Endodermal cell (in vitro differentiated cells): ENCODE data around the gene ORMDL1. TPM values are rescaled to one million over a fixed set of nuclear protein-coding genes. Genes with fewer than 3 reads are reported as not detected.

ENCODE experiments used
- DNase-seq: peaks from one replicate; pipeline ENCODE4 v3.0.0-alpha.2; 2017
- H3K27ac ChIP-seq: 2 replicates; pipeline ENCODE4 v1.5.1; 2013; ENCODE audit warnings: mild to moderate bottlenecking, low read depth, low read length, moderate library complexity
- H3K27me3 ChIP-seq: 2 replicates; pipeline ENCODE4 v1.6.1; 2013; ENCODE audit warnings: mild to moderate bottlenecking, low read length, moderate library complexity; ENCODE audit not compliant: insufficient read depth, control insufficient read depth, poor library complexity, severe bottlenecking
- H3K36me3 ChIP-seq: 2 replicates; pipeline ENCODE4 v1.7.0; 2013; ENCODE audit warnings: mild to moderate bottlenecking, low read length, moderate library complexity; ENCODE audit not compliant: control insufficient read depth, insufficient read depth
- H3K4me1 ChIP-seq: one replicate; pipeline ENCODE4 v1.7.0; 2013; ENCODE audit warnings: low read length; ENCODE audit not compliant: control insufficient read depth, insufficient read depth
- H3K4me3 ChIP-seq: 2 replicates; pipeline ENCODE4 v1.5.1; 2013; ENCODE audit warnings: mild to moderate bottlenecking, low read length, moderate library complexity
- H3K9ac ChIP-seq: 2 replicates; pipeline ENCODE4 v1.6.1; 2013; ENCODE audit warnings: mild to moderate bottlenecking, low read length, moderate library complexity; ENCODE audit not compliant: poor library complexity, severe bottlenecking; ENCODE audit errors: extremely low read depth
- H3K9me3 ChIP-seq: 2 replicates; pipeline ENCODE4 v1.6.1; 2013; ENCODE audit warnings: mild to moderate bottlenecking, low read length, moderate library complexity; ENCODE audit not compliant: control insufficient read depth
- H3K27ac Mint-ChIP-seq: 2 replicates; pipeline ENCODE4 v1.8.0; 2020; ENCODE audit warnings: mixed read lengths
- H3K27me3 Mint-ChIP-seq: 2 replicates; pipeline ENCODE4 v1.8.0; 2021; ENCODE audit warnings: mild to moderate bottlenecking, mixed read lengths; ENCODE audit not compliant: insufficient read depth
- H3K36me3 Mint-ChIP-seq: 2 replicates; pipeline ENCODE4 v1.8.0; 2020; ENCODE audit warnings: low read depth, mixed read lengths
- H3K4me1 Mint-ChIP-seq: 2 replicates; pipeline ENCODE4 v1.8.0; 2020; ENCODE audit warnings: mixed read lengths
- H3K4me3 Mint-ChIP-seq: 2 replicates; pipeline ENCODE4 v1.8.0; 2020; ENCODE audit warnings: mild to moderate bottlenecking, moderate library complexity, mixed read lengths
- H3K9me3 Mint-ChIP-seq: 2 replicates; pipeline ENCODE4 v1.8.0; 2020; ENCODE audit warnings: mild to moderate bottlenecking, mixed read lengths
- WGBS, 2 experiments: methylation state at CpG; one replicate each; pipeline versions ENCODE4 v1.1.5 to v1.1.7; 2013; ENCODE audit warnings: missing lambda C conversion rate in 2 of 2, mixed read lengths in 1 of 2; ENCODE audit not compliant: insufficient coverage in 1 of 2, insufficient read length in 1 of 2; 5-methylcytosine and 5-hydroxymethylcytosine counted together
- total RNA-seq, 2 donors: library from RNA; stranded (reverse); fragmentation: NEBNext Ultra II Directional in 1 of 2; extraction: Animal tissue kit (Norgen Biotek cat#: 25700) in 1 of 2; gene quantifications; 2 replicates in 1 of 2; 3 replicates in 1 of 2; pipeline ENCODE4 v1.2.1, GENCODE V29; 2021
- TF ChIP-seq, protein P1 (sequence below): fragments of 200-600 bp; sonication (generic); conservative IDR thresholded peaks from 2 replicates; pipeline ENCODE4 v1.5.0; 2021; ENCODE audit warnings: antibody characterized with exemption, mild to moderate bottlenecking

ORMDL1 gene
- total RNA-seq, 2 donors from 2014 or later: 51.2 to 53.0 TPM

DNA sequence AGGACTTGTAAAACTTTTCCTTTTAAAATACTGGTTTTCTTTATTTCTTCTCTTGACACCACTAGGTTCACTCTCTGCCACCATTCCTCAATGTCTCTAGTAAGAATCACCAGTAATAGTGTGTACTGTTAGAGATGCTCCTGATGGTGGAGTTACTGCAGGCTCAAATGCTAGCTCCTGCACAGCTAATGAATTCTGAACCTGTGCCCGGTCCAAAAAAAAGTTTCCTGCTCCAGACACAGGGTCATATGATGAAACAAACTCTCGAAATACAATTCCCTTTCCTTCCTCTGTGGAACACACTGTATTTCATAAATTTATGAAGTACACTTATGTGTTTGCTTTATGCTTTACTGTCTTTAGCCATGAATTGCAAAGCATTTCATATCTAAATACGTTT, 19.3 kb upstream of the ORMDL1 start:
- Histone ChIP-seq H3K27ac (no peak overlapping the region), H3K9me3 (peaks cover 12% of the 10 kb centered on the region), H3K27me3 (no peaks in the 10 kb centered on the region), H3K9ac (no peak overlapping the region), H3K4me1 (no peaks in the 10 kb centered on the region), H3K36me3 (peaks cover 78% of the 10 kb centered on the region), H3K4me3 (no peak overlapping the region)
- H3K4me1 Mint-ChIP-seq: no peaks in the 10 kb centered on the region
- H3K36me3 Mint-ChIP-seq: peaks cover 21% of the 10 kb centered on the region
- TF ChIP-seq, protein P1, sequence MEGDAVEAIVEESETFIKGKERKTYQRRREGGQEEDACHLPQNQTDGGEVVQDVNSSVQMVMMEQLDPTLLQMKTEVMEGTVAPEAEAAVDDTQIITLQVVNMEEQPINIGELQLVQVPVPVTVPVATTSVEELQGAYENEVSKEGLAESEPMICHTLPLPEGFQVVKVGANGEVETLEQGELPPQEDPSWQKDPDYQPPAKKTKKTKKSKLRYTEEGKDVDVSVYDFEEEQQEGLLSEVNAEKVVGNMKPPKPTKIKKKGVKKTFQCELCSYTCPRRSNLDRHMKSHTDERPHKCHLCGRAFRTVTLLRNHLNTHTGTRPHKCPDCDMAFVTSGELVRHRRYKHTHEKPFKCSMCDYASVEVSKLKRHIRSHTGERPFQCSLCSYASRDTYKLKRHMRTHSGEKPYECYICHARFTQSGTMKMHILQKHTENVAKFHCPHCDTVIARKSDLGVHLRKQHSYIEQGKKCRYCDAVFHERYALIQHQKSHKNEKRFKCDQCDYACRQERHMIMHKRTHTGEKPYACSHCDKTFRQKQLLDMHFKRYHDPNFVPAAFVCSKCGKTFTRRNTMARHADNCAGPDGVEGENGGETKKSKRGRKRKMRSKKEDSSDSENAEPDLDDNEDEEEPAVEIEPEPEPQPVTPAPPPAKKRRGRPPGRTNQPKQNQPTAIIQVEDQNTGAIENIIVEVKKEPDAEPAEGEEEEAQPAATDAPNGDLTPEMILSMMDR: no peak
- WGBS, 2 experiments: 95 to 100% methylated on average over 1 to 2 of the region's 3 CpGs
- DNase-seq: no peak
- H3K27ac Mint-ChIP-seq: no peak overlapping the region
- H3K9me3 Mint-ChIP-seq: no peaks in the 10 kb centered on the region
- H3K4me3 Mint-ChIP-seq: no peak overlapping the region
- no peaks in the 10 kb centered on the region for H3K27me3 Mint-ChIP-seq

DNA sequence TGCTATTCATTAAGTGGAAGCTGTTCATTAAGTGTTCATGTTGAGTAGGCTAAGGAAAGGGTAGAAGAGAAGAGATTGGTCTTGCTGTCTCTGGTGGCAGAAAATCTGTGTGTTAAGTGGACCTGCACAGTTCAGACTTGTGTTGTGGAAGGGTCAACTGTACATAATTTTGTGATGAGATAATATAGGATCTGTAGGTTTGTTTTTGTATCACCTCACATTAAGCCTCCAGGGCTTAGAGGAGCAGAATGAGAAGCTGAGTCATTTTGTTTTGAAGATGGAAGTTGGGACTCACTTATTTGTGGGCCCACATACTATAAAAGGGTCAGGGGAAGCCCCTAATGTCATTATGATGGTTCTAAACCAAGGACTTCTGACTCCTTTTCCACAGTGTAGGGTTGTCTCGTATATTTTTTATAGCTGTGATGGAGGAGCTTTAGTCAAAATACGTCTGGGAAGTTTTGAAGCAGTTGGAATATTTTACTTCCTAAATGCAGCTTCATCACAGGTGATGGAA, 18.3 kb upstream of the ORMDL1 start:
- Mint-ChIP-seq H3K4me1 (no peaks in the 10 kb centered on the region), H3K27me3 (no peaks in the 10 kb centered on the region), H3K36me3 (peaks cover 16% of the 10 kb centered on the region), H3K27ac (no peak overlapping the region), H3K4me3 (no peak overlapping the region), H3K9me3 (no peaks in the 10 kb centered on the region)
- no peak overlapping the region for H3K4me3 ChIP-seq
- peaks cover 80% of the 10 kb centered on the region for H3K36me3 ChIP-seq
- H3K27ac ChIP-seq: no peak overlapping the region
- H3K9me3 ChIP-seq: peaks cover 3% of the 10 kb centered on the region
- no peak for DNase-seq
- TF ChIP-seq, protein P1: no peak
- no peaks in the 10 kb centered on the region for H3K27me3 ChIP-seq
- H3K9ac ChIP-seq: no peak overlapping the region
- 82% methylated on average over 2 of the region's 2 CpGs; no CpG with 5 or more reads in 1 of the 2 experiments for whole genome bisulfite sequencing, 2 experiments
- H3K4me1 ChIP-seq: no peaks in the 10 kb centered on the region

DNA sequence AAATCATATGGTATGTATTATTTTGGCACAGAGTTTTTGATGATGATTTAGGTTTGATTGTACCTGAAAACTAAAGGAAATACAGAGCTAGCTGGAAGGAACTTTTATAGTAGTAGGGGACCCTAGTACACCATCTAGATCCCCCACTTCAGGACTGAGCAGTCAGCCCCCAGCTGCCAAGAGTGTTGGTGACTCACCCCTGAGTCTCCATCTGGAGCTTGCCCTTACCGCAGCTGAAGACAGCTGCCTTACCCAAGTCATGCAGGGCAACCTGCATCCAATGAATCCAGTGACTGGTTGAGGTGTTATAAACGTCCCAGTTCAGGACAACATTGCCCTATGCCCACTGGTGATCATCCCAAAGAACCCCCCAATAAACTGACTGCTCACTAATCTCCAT, 15.4 kb upstream of the ORMDL1 start:
- no peak for DNase-seq
- TF ChIP-seq, protein P1: no peak
- H3K9me3 Mint-ChIP-seq: no peaks in the 10 kb centered on the region

More for the DNA sequence above, 15.4 kb upstream of the ORMDL1 start:
- 90 to 92% methylated on average over 2 of the region's 2 CpGs for WGBS, 2 experiments
- no peak overlapping the region for H3K27ac ChIP-seq
- H3K27me3 ChIP-seq: no peaks in the 10 kb centered on the region
- peaks cover 82% of the 10 kb centered on the region for H3K36me3 ChIP-seq
- Mint-ChIP-seq H3K4me3 (no peak overlapping the region), H3K36me3 (peaks cover 17% of the 10 kb centered on the region), H3K27ac (no peak overlapping the region), H3K4me1 (no peaks in the 10 kb centered on the region), H3K27me3 (no peaks in the 10 kb centered on the region)
- no peak overlapping the region for H3K4me3 ChIP-seq
- H3K9ac ChIP-seq: no peak overlapping the region
- H3K4me1 ChIP-seq: no peaks in the 10 kb centered on the region
- H3K9me3 ChIP-seq: no peaks in the 10 kb centered on the region
